Islet of Langerhans (tissue), 1 donor: ENCODE data around the gene CSTPP1.
A peak's percentile ranks its signal among the peaks of the same experiment; 100 is the strongest.

Source experiments
- FAIRE-seq: peaks from one replicate; lab custom pipeline; 2011; peaks lifted over from hg19 to GRCh38; lab: Jason Lieb, UNC

The CSTPP1 gene

DNA sequence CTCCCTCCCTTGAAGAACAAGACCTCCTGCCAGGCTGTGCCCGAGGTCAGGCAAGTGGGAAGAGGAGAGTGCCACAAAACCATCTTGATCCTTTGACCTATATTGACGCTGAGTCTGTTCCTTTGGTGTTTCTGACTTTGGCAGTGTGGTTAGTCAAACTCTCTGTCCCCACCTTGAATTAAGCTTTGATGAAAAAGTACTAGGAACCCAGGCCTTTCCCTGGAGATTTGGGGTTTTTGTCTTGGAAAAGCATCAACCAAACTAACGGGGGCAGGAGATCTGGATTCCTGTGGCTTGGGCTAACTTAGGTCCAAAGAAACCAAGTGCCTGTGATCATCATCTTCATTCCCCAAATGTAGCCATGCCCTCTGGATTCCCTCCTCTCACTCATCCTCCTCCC, 199.8 kb downstream of the CSTPP1 start:
- FAIRE-seq = no peak

GRCh38 chr11:47136921-47137320, 200.4 kb downstream of the CSTPP1 start:
- no peak for FAIRE-seq

- no peak for FAIRE-seq
Measured at GRCh38 chr11:47137476-47137875, 200.9 kb downstream of the CSTPP1 start.

DNA sequence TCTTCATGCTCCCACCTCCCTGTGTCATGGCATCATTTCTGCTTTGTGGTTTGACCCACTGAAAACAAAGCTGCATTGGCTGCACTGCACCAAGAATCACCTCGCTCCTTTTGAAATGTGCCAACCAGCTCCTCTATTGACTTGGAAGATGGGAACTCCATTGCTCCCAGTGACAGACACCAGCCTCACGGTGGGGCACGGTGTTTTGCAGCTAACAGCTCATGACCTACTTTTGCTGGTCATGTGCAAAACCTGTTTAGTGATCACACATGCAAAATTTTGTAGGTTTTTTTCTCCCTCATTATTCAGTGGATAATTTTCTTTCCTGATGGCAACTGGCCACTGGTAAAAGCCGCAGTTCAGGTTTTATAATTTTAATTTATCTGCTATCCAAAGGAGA, 203.3 kb downstream of the CSTPP1 start:
- peak; percentile 45 for FAIRE-seq

- no peak for FAIRE-seq
Measured at GRCh38 chr11:47143322-47143721, 206.8 kb downstream of the CSTPP1 start.

GRCh38 chr11:47144541-47144940, 208.0 kb downstream of the CSTPP1 start:
- no peak for FAIRE-seq

- no peak for FAIRE-seq
Measured at GRCh38 chr11:47147250-47147649, 210.7 kb downstream of the CSTPP1 start.

GRCh38 chr11:47147681-47148080, 211.1 kb downstream of the CSTPP1 start:
- no peak for FAIRE-seq

- no peak for FAIRE-seq
Measured at GRCh38 chr11:47148270-47148669, 211.7 kb downstream of the CSTPP1 start.

DNA sequence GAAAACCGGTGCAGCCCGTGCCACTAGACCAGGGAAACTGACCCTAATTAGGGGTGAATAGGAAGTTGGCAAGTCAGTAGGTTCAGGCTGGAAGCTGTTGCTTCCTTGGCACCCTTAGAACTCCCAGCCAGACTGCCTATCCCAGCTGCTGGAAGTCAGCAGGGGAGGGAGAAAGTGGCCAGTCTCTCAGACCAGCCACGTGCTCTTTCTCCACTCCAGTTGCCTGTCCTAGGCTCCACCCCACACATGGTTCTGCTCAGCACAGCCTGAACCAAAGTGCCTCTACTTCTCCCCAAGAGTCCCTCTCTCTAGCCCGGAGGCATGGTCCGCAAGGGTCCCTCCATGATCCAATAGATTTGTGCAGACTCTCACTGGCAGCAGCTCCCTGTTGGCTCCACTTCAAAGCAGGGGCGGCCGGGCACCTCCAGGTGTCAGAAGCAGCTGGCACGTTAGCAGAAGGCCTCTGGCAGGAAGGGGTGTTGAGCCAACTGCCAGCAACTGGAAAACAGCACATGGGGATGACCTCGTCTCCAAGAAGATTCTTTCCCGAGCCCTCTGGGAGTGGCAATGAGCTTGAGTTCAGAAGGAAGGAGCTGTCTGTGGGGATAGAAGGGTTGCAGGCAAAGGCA, 212.5 kb downstream of the CSTPP1 start:
- no peak for FAIRE-seq

GRCh38 chr11:47149782-47150181, 213.2 kb downstream of the CSTPP1 start:
- FAIRE-seq = no peak

DNA sequence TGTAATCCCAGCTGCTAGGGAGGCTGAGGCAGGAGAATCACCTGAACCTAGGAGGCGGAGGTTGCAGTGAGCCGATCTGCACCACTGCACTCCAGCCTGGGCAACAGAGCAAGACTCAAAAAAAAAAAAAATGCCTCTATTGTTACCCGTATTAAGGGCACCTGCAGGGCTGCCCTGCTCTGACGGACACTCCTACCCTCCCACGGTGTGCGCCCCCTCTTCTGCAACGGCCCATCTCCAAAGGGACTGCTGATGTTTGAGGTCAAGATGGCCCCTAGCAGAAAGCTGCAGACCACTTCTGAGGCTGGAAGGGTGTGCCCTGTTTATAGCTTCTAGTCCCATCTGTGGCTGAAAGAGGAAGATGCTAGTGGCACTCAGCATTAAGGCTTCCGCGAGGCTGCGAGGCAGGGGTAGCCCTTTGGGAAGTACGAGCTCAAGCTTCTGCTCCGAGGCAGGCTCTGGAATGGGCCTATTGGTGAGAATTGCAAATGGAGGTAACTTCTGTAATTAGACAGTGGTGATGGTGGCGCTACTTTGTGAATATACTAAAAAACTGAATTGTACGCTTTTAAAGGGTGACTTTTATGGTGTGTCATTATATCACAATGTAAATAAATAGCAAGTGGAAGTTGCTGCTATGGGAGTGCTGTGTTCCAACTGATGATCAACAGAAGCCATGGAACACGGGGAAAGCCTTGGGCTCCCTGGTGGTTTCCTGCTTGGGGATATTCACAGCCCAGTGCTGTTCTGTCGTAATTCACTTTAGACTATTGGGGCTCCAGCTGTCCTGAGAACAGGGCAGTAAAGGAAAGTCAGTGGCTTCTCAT, 215.8 kb downstream of the CSTPP1 start:
- FAIRE-seq = no peak

GRCh38 chr11:47152953-47153950, 216.7 kb downstream of the CSTPP1 start:
- FAIRE-seq = no peak

- FAIRE-seq = no peak
Measured at GRCh38 chr11:47154616-47155570, 218.3 kb downstream of the CSTPP1 start.

GRCh38 chr11:47155879-47156278, 219.3 kb downstream of the CSTPP1 start:
- no peak for FAIRE-seq

- FAIRE-seq = no peak
Measured at GRCh38 chr11:47156333-47156732, 219.8 kb downstream of the CSTPP1 start.

DNA sequence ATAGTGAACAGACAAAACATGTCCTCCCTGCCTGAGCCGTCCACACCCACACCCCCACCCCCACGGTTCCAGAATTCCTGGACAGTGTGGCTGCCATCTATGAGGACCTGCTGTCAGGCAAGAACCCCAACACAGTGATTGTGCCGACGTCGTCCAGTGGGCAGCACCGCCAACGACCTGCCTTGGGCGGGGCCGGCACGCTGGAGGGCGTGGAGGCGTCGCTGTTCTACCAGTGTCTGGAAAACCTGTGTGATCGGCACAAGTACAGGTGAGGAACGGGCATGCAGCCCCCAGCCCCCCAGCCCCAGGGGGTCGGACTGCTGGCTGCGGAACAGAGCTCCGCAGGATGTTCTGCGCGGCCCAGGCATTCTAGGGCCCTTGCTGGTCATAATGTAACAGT, 220.4 kb downstream of the CSTPP1 start:
- no peak for FAIRE-seq

DNA sequence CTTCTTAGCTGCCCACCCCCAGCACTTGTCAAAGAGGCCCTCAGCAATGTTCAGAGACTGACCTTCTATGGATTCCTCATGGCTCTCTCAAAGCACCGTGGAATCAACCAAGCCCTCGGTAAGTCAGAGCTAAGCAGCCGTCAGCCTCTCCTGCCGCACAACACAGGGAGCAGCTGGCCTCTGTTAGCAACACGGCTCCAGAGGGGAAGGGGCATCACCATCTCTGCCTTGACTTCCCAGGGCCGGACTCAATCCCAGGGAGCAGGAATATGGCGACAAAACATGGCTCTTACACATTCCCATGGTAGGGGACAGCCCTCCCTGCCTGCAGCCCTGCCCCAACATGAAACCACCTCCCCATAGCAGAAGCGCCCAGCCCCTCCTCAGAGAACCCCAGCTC, 221.2 kb downstream of the CSTPP1 start:
- FAIRE-seq = no peak

DNA sequence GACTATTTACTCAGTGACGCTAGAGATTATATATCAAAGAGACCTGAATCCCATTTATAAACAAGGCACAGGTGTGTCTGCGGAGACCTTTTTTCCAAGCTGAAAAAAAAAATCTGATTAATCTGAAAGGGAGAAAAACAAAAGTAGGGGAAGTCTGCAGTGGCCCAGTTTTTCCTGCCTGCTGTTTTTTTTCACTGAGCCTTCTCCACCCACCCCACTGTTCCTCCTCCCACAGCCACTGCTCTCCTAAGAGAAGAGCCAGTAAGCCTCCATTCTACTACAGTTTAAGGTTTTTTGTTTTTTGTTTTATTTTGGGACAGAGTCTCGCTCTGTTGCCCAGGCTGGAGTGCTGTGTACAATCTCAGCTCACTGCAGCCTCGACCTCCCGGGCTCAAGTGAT, 221.7 kb downstream of the CSTPP1 start:
- FAIRE-seq = no peak

DNA sequence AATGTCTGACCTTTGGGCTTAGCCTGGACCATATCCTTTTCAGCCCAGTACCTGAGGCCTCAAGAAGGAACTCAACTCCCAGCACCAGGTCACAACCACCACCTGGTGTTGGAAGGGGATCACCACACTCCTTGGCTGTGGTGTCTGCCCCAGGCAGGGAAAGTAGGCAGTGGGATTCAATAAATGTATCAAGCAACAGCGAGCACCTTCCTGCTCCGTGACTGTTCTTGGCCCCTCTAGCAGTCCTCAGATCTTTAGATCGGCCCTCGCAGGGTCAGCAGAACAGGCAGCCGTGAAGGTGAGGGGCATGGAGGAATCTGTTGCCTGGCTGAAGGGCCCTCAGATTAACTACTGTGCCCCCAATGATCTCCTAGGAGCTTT, 224.2 kb downstream of the CSTPP1 start:
- FAIRE-seq = no peak

GRCh38 chr11:47161134-47161854, 224.7 kb downstream of the CSTPP1 start:
- FAIRE-seq = no peak
